ENCODE measurements around the gene CCR2.
"Not testable (repeated sequence)": the region's sequence is repeated elsewhere in the genome, so short reads cannot be mapped to it uniquely, and the experiment has no call there.

Gene CCR2

DNA sequence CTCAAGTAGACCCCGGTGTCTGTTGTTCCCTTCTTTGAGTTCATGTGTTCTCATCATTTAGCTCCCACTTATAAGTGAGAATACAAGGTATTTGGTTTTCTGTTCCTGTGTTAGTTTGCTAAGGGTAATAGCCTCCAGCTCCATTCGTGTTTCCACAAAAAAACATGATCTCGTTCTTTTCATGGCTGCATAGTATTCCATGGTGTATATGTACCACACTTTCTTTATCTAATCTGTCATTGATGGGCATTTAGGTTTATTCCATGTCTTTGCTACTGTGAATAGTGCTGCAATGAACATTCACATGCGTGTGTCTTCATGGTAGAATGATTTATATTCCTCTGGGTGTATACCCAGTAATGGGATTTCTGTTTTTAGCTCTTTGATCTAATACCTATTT, 49.0 kb downstream of the CCR2 start:
- not testable (repeated sequence) for DNase-seq (ENCODE audit: low read depth in 2 of 2)

- DNase-seq (ENCODE audit: low read depth in 2 of 2) = no peak
These were observed 51.5 kb downstream of the CCR2 start for GRCh38 chr3:46405301-46406019.

DNA sequence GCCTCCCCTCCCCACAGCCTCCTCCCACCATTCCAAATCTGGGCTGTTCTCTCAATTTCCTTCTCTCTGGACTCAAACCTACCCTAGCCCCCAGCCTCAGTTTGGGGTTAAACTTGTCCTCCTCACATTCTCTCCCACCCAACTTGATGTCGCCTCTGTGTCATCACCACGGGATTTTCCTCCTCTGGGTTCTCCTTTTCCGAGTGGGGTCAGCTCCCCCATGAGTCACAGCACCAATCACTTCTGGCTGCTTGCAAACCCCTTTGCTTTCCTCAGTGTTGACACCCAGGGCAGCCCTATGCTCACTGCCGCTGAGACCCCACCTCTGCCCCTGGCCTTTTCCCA, 52.5 kb downstream of the CCR2 start:
- DNase-seq (ENCODE audit: low read depth in 2 of 2) = no peak

- peak in 1 of 2 donors; percentile 37 for DNase-seq (ENCODE audit: low read depth in 2 of 2)
These were observed 53.1 kb downstream of the CCR2 start, which contains the start of the genes CCR5AS and CCRL2 for GRCh38 chr3:46406788-46407611. Gene CCR5AS, minus strand, starts transcription at chr3:46407066. Gene CCRL2, plus strand, starts transcription at chr3:46407259. Its CDS starts 821 bp downstream, at chr3:46408080.

GRCh38 chr3:46407970-46408369, 54.1 kb downstream of the CCR2 start:
- DNase-seq (ENCODE audit: low read depth in 2 of 2) = no peak

DNA sequence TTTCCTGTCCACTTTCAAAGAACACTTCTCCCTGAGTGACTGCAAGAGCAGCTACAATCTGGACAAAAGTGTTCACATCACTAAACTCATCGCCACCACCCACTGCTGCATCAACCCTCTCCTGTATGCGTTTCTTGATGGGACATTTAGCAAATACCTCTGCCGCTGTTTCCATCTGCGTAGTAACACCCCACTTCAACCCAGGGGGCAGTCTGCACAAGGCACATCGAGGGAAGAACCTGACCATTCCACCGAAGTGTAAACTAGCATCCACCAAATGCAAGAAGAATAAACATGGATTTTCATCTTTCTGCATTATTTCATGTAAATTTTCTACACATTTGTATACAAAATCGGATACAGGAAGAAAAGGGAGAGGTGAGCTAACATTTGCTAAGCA, 54.9 kb downstream of the CCR2 start:
- DNase-seq (ENCODE audit: low read depth in 2 of 2) = no peak

DNA sequence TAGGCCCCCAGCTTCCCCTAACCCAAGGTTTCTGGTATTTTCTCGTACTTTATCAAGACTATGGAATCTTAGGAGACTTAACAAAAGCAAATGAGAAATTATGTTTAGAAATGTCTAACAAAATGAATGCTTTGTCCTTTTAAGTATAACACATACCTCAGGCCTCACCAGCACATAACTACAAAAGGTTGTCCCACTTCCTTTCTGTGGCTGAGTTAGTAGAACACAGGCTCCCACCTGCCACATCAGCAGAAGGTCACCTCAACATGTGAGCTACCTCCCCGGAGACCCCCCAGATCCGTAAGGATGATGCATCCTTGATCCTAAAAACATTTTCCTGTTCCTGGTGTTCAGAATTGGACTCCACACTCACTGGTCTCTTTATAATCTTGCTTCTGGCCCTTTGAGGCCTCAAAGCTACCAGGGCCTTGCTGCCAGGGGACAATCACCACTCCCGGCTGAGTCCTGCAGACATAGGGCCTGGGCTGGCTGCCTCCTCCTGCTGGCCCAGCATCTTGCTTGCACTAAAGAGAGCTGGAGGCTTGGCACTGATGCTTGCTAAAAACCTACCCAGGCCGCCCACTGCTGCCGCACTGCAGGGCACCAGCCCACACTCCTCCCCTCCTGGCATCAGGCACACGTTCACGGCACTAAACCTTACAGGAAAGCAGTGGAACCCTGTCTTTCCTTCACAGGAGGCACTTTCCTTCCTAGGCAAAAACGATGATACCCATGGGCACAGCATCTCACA, 56.0 kb downstream of the CCR2 start:
- DNase-seq (ENCODE audit: low read depth in 2 of 2) = no peak
